ENCODE results near the gene FAM117B. TPM values are rescaled to one million over a fixed set of nuclear protein-coding genes. Genes with fewer than 3 reads are reported as not detected.
"Not testable (repeated sequence)": the region's sequence is repeated elsewhere in the genome, so short reads cannot be mapped to it uniquely, and the experiment has no call there.

Gene FAM117B
- total RNA-seq, 1 experiment from 2014 or later: 2.3 TPM

- DNase-seq (ENCODE audit: low spot score): no peak
These were observed 4.0 kb downstream of the FAM117B start for GRCh38 chr2:202638721-202639120.

GRCh38 chr2:202639231-202639630 lies 4.5 kb downstream of the FAM117B start:
- DNase-seq (ENCODE audit: low spot score): no peak

GRCh38 chr2:202642567-202642966 lies 7.8 kb downstream of the FAM117B start:
- DNase-seq (ENCODE audit: low spot score): no peak

- DNase-seq (ENCODE audit: low spot score): no peak
These were observed 8.5 kb downstream of the FAM117B start for GRCh38 chr2:202643012-202643858.

GRCh38 chr2:202652119-202652518 lies 17.4 kb downstream of the FAM117B start:
- no peak for DNase-seq (ENCODE audit: low spot score)

- no peak for DNase-seq (ENCODE audit: low spot score)
These were observed 19.1 kb downstream of the FAM117B start for GRCh38 chr2:202653890-202654289.

- no peak for DNase-seq (ENCODE audit: low spot score)
These were observed 23.1 kb downstream of the FAM117B start for GRCh38 chr2:202657876-202658275.

GRCh38 chr2:202660796-202661195 lies 26.0 kb downstream of the FAM117B start:
- DNase-seq (ENCODE audit: low spot score): no peak

GRCh38 chr2:202669841-202670240 lies 35.1 kb downstream of the FAM117B start:
- DNase-seq (ENCODE audit: low spot score): no peak

GRCh38 chr2:202671317-202672035 lies 36.7 kb downstream of the FAM117B start:
- no peak for DNase-seq (ENCODE audit: low spot score)

- DNase-seq (ENCODE audit: low spot score): not testable (repeated sequence)
These were observed 40.3 kb downstream of the FAM117B start for GRCh38 chr2:202675097-202675496.

GRCh38 chr2:202679980-202680379 lies 45.2 kb downstream of the FAM117B start:
- no peak for DNase-seq (ENCODE audit: low spot score)

GRCh38 chr2:202680512-202680911 lies 45.7 kb downstream of the FAM117B start:
- no peak for DNase-seq (ENCODE audit: low spot score)

- no peak for DNase-seq (ENCODE audit: low spot score)
These were observed 47.0 kb downstream of the FAM117B start for GRCh38 chr2:202681688-202682205.

- no peak for DNase-seq (ENCODE audit: low spot score)
These were observed 47.5 kb downstream of the FAM117B start for GRCh38 chr2:202682274-202682673.

- DNase-seq (ENCODE audit: low spot score): peak; percentile 32
These were observed 52.5 kb downstream of the FAM117B start for GRCh38 chr2:202687276-202687675.

GRCh38 chr2:202689459-202689858 lies 54.7 kb downstream of the FAM117B start:
- no peak for DNase-seq (ENCODE audit: low spot score)

GRCh38 chr2:202689898-202690297 lies 55.1 kb downstream of the FAM117B start:
- no peak for DNase-seq (ENCODE audit: low spot score)

- DNase-seq (ENCODE audit: low spot score): no peak
These were observed 55.6 kb downstream of the FAM117B start for GRCh38 chr2:202690321-202690900.

- no peak for DNase-seq (ENCODE audit: low spot score)
These were observed 58.7 kb downstream of the FAM117B start for GRCh38 chr2:202693503-202693902.

- DNase-seq (ENCODE audit: low spot score): no peak
These were observed 60.4 kb downstream of the FAM117B start for GRCh38 chr2:202695166-202695565.
